GM21723 (cell line): ENCODE results near the gene DYRK1B.
"Not testable (repeated sequence)": the region's sequence is repeated elsewhere in the genome, so short reads cannot be mapped to it uniquely, and the experiment has no call there.

ENCODE experiments used
- ATAC-seq: cut with Tn5 transposase; IDR thresholded peaks from one replicate; pipeline ENCODE4 v1.9.1; 2021; ENCODE audit warnings: mild to moderate bottlenecking, moderate library complexity; ENCODE audit not compliant: unreplicated experiment

DYRK1B gene

GRCh38 chr19:39833464-39834286, at the start of gene DYRK1B:
Gene DYRK1B, minus strand, starts transcription at chr19:39834162. Its CDS starts 2,295 bp downstream, at chr19:39831867.
- peak; percentile 86 for ATAC-seq

- ATAC-seq: not testable (repeated sequence)
These were observed 48.7 kb upstream of the DYRK1B start for GRCh38 chr19:39882645-39883044.

GRCh38 chr19:39881495-39882110, 47.6 kb upstream of the DYRK1B start:
- not testable (repeated sequence) for ATAC-seq

- not testable (repeated sequence) for ATAC-seq
These were observed 46.3 kb upstream of the DYRK1B start for GRCh38 chr19:39880241-39880640.

GRCh38 chr19:39879796-39880195, 45.8 kb upstream of the DYRK1B start:
- ATAC-seq: not testable (repeated sequence)

- ATAC-seq: not testable (repeated sequence)
These were observed 44.9 kb upstream of the DYRK1B start for GRCh38 chr19:39878866-39879265.

- no peak for ATAC-seq
These were observed 44.4 kb upstream of the DYRK1B start for GRCh38 chr19:39878398-39878797.

GRCh38 chr19:39877982-39878381, 44.0 kb upstream of the DYRK1B start:
- ATAC-seq: not testable (repeated sequence)

- ATAC-seq: not testable (repeated sequence)
These were observed 43.5 kb upstream of the DYRK1B start for GRCh38 chr19:39877488-39877887.

GRCh38 chr19:39876486-39876885, 42.5 kb upstream of the DYRK1B start:
- ATAC-seq: not testable (repeated sequence)

GRCh38 chr19:39875401-39875864, 41.5 kb upstream of the DYRK1B start:
- ATAC-seq: not testable (repeated sequence)

GRCh38 chr19:39874404-39874803, 40.4 kb upstream of the DYRK1B start:
- no peak for ATAC-seq

GRCh38 chr19:39873385-39873784, 39.4 kb upstream of the DYRK1B start:
- no peak for ATAC-seq

- no peak for ATAC-seq
These were observed 38.2 kb upstream of the DYRK1B start for GRCh38 chr19:39871886-39872866.

GRCh38 chr19:39871362-39871761, 37.4 kb upstream of the DYRK1B start:
- no peak for ATAC-seq

GRCh38 chr19:39870171-39870971, 36.4 kb upstream of the DYRK1B start:
- ATAC-seq: no peak

- ATAC-seq: no peak
These were observed 34.0 kb upstream of the DYRK1B start for GRCh38 chr19:39867952-39868351.

GRCh38 chr19:39867133-39867532, 33.2 kb upstream of the DYRK1B start:
- ATAC-seq: no peak

- no peak for ATAC-seq
These were observed 32.0 kb upstream of the DYRK1B start for GRCh38 chr19:39865953-39866352.

GRCh38 chr19:39865186-39865585, 31.2 kb upstream of the DYRK1B start:
- no peak for ATAC-seq
